Endometrial microvascular endothelial cells (primary cell): Measurements from ENCODE around the gene SPRED3. TPM values are rescaled to one million over a fixed set of nuclear protein-coding genes. Genes with fewer than 3 reads are reported as not detected.
"Not testable (repeated sequence)": the region's sequence is repeated elsewhere in the genome, so short reads cannot be mapped to it uniquely, and the experiment has no call there.

Source experiments
- in situ Hi-C: cut with HindIII; loops from 2 replicates; pipeline ENCODE4 v1.10.0; 2017; ENCODE audit warnings: low sequenced_read_pairs, low pct_unique_long_range_greater_than_20kb; ENCODE audit errors: inconsistent ontology term
- total RNA-seq: library from RNA; depleted of rRNA; stranded (reverse); fragments of >200 nt; gene quantifications from one replicate; pipeline ENCODE4 v1.2.3, GENCODE V29; 2015; ENCODE audit errors: inconsistent ontology term

Gene SPRED3
- total RNA-seq, 1 donor from 2014 or later = 7.0 TPM

DNA sequence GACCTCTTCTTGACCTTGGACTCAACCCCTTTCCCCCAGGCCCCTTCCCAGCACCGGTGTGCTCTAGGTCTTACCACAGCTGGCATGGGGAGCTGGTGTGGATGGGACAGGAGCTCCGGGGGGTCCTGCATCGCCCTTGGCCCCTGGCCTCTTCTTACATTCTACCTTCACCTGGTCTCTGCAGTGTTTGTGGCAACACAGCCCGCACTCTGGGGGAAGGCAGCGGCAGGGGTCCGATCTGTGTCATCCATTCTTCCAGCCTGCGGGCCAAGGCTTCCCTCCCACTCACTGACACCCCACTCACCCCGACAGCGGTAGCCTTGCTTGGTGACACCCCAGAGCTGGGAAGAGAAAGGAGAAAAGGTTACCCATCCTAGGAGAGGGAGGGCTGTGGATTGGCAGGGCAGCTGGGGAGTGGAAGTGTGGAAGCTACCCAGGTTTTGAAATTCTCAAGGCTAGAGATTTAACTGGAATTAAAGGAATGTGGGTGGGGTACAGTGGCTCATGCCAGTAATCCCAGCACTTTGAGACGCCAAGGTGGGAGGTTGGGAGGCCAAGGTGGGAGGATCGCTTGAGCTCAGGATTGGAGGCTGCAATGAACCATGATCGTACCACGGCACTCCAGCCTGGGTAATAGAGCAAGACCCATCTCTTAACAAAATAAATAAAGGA is 22.7 kb downstream of the SPRED3 start:
- in situ Hi-C loops = no loop called here

- in situ Hi-C loops = not testable (repeated sequence)
These were observed 23.4 kb downstream of the SPRED3 start for GRCh38 chr19:38411898-38412297.

DNA sequence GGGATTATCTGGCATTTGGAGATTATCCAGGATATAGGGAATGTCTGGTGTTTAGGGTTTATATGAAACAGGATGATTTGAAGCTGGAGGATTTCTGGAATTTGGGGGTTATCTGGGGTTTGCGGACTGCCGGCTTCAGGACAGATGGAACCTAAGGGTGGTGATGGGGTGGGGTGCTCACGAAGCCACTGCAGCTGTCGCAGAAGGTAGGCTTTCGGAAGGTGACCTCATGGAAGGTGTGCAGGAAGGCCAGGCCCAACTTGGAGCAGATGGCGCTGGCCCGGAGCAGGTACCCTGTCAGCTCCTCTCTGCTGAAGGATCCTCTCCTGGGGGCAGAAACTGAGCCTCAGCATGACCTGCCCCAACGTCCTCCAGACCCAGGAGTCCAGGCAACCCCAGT is 24.0 kb downstream of the SPRED3 start:
- in situ Hi-C loops = no loop called here

GRCh38 chr19:38412961-38413360 is 24.5 kb downstream of the SPRED3 start:
- in situ Hi-C loops = no loop called here

DNA sequence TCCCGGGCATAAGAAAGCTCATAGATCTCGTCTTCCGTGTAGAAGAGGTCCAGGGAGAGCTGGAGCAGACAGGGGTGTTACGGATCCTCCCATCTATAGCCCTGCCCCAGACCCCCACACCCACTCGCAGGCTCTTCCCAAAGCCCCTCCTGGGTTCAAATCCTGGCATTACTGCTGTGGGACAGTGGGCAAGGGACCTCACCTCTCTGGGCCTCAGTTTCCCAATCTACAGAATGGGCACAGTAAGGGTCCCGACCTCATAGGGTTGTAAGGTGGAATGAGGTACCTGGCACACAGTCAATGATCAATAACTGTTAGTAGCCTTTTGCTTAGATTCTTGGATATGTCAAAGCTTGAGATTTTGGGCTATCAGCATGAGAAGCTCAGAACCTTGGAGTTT is 24.9 kb downstream of the SPRED3 start:
- in situ Hi-C loops = no loop called here

- in situ Hi-C loops = no loop called here
These were observed 28.6 kb downstream of the SPRED3 start for GRCh38 chr19:38417146-38417543.

- in situ Hi-C loops = no loop called here
These were observed 29.3 kb downstream of the SPRED3 start for GRCh38 chr19:38417544-38418506.

DNA sequence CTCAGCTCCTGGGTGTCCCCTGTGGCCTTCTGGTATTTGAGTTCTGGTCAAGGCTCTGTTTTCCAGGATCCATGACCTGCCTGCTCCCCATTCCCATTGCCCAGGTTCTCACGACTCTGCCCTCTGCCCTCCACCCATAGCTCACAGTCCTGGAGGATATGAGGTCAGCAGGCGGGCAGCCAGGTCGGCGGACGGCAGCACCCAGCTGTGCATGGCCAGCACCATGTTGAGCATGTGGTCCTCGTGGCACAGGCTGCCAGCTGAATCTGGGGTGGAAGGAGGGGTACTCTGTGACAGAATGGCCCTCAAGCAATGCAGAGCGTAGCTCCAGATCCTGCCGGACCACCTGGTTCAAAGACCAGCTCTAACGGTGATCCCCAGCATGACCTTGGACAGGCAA is 32.4 kb downstream of the SPRED3 start:
- in situ Hi-C loops = no loop called here

- in situ Hi-C loops = no loop called here
These were observed 33.4 kb downstream of the SPRED3 start for GRCh38 chr19:38421856-38422255.

- in situ Hi-C loops = no loop called here
These were observed 33.9 kb downstream of the SPRED3 start for GRCh38 chr19:38422438-38422837.

DNA sequence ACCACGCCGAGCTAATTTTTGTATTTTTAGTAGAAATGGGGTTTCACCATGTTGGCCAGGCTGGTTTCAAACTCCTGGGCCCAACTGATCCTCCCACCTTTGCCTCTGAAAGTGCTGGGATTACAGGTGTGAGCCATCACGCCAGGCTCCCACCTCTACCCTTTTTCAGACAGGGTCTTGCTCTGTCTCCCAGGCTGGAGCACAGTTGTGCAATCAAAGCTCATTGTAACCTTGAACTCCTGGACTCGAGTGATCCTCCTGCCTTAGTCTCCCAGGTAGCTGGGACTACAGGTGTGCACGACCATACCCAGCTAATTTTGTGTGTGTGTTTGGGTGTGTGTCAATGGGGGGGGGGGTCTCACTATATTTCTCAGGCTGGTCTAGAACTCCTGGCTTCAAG is 35.8 kb downstream of the SPRED3 start:
- in situ Hi-C loops = no loop called here

DNA sequence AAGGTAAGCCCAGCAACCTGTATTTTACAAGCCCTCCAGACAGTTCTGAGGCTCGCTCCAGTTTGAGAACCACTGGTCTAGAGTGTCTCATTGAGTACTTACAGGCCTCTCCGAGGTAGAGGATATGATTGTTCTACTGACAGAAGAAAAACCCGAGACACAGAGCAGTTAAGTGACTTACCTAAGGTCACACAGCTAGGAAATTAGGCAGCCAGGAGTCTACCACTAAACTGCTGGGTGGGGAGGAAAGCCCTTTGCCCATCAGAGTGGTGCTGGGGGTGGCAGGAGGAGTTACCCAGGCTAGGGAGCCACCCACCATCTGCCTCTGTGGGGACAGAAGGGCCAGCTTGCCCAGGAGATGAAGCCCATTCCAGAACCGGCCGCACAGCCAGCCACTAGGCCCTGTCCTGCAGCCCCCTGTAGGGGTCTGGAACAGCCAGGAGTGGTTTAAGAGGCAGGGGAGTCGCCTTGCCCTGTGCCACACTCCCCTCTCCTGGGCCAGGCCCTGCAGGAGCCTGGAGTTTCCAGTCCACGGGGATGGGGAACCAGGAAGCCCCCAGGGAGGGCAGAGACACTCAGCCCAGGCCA is 36.8 kb downstream of the SPRED3 start:
- in situ Hi-C loops = no loop called here

DNA sequence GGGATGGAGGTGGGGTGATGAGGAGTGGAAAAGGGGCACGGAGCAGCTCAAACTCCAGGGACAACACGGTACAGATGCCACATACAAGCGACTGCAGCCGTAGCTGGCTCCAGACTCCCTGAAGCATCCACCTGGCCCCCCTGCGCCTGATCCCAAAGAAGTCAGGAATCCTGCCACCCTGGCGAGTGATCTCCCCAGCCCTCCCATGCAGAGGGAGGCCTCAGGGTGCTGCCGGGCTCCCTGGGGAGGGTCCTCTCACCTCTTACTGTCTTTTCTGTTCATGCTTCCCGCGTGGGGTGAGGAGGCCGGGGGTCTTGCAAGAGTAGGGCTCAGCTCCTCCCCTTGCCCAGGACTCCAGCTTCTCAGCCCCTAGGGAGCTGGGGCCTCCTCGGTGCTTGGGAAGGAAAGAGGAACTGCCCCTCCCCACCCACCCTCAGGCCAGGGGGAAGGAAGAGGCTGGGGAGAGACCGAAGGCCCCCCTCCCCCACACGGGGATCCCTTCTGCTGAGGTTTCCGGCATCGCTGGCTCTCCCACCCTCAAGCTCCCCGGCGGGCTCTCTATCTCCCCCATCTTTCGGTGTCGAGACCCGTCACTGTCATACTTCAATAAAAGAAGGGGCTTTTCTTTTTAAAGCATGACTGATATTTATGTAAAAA is 37.4 kb downstream of the SPRED3 start, which contains the start of gene RASGRP4:
TSS of gene RASGRP4 (minus strand) at position 410 of the 657 bp plus-strand sequence. CDS start at position 282, 128 bp downstream.
- in situ Hi-C loops = no loop called here

- in situ Hi-C loops = not testable (repeated sequence)
These were observed 38.7 kb downstream of the SPRED3 start for GRCh38 chr19:38427035-38427677.

GRCh38 chr19:38429055-38429810 is 40.7 kb downstream of the SPRED3 start:
- in situ Hi-C loops = no loop called here

- in situ Hi-C loops = no loop called here
These were observed 41.3 kb downstream of the SPRED3 start for GRCh38 chr19:38429811-38430156.

DNA sequence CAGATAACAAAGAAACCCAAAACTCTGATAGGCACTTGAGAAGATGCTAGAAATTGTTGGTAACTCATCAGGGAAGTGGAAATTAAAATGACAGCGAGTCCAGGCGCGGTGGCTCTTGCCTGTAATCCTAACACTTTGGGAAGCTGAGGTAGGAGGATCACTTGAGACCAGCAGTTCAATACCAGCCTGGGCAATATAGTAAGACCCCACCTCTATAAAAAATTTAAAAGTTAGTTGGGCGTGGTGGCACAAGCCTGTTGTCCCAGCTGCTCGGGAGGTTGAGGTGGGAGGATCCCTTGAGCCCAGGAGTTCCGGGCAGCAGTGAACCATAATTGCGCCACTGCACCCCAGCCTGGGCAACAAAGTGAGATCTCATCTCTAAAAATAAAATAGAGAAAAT is 42.4 kb downstream of the SPRED3 start:
- in situ Hi-C loops = no loop called here

GRCh38 chr19:38433268-38433733 is 44.8 kb downstream of the SPRED3 start, which contains the start of gene RYR1:
RYR1 (plus strand) TSS chr19:38433691; CDS start chr19:38433830, 139 bp downstream.
- in situ Hi-C loops = no loop called here
